GM10266 (cell line): ENCODE data around the gene PRKCB.

Source experiments
- DNase-seq: peaks from one replicate; pipeline ENCODE4 v3.0.0; 2012; ENCODE audit errors: extremely low spot score
- TF ChIP-seq, protein P1 (sequence below): IDR thresholded peaks from 2 replicates; pipeline ENCODE4 v1.5.1; 2012; ENCODE audit warnings: mild to moderate bottlenecking, low read depth; ENCODE audit not compliant: control insufficient read depth, insufficient read depth; ENCODE audit errors: missing control alignments

The PRKCB gene

DNA sequence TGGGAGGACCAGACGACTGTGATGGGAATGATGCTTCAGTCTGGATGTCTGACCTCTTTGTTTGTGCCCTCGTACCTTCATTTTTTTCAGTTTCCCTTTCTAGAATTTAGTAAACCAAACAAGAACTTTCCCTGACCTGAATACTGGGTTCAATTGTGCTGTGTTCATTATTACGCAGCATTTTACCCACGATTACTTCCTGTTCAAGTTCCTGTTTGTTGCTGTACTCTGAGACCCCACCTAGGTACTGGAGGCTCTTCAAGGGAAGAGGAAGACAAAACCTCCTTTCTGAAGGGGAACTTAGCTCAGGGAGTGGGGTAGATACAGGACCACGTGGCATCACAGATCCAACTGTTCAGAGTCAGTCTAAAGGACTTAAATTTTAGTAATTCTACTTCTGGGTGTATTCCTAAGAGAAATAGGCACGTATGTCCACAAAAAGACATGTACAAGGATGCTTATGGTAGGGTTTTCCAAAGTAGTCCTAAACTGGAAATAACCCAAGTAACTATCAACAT is 9.2 kb upstream of the PRKCB start:
- DNase-seq: peak; percentile 53

DNA sequence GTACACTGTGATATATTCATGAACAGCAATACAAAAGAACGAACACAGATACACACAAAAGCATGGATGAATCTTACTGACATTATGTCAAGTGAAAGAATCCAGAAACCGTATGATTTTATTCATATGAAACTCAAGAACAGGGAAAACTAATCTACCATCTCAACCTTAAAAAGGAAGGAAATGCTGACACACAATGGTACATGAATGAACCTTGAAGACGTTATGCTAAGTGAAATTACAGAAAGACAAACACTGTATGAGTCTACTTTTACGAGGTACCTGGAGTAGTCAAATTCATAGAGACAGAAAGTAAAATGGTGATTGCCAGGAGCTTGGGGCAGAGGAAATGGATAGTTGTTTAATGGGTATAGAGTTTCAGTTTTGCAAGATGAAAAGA is 8.7 kb upstream of the PRKCB start:
- no peak for DNase-seq
- TF ChIP-seq, protein P1, sequence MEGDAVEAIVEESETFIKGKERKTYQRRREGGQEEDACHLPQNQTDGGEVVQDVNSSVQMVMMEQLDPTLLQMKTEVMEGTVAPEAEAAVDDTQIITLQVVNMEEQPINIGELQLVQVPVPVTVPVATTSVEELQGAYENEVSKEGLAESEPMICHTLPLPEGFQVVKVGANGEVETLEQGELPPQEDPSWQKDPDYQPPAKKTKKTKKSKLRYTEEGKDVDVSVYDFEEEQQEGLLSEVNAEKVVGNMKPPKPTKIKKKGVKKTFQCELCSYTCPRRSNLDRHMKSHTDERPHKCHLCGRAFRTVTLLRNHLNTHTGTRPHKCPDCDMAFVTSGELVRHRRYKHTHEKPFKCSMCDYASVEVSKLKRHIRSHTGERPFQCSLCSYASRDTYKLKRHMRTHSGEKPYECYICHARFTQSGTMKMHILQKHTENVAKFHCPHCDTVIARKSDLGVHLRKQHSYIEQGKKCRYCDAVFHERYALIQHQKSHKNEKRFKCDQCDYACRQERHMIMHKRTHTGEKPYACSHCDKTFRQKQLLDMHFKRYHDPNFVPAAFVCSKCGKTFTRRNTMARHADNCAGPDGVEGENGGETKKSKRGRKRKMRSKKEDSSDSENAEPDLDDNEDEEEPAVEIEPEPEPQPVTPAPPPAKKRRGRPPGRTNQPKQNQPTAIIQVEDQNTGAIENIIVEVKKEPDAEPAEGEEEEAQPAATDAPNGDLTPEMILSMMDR: no peak

More for the DNA sequence above, 9.2 kb upstream of the PRKCB start:
- TF ChIP-seq, protein P1: no peak

DNA sequence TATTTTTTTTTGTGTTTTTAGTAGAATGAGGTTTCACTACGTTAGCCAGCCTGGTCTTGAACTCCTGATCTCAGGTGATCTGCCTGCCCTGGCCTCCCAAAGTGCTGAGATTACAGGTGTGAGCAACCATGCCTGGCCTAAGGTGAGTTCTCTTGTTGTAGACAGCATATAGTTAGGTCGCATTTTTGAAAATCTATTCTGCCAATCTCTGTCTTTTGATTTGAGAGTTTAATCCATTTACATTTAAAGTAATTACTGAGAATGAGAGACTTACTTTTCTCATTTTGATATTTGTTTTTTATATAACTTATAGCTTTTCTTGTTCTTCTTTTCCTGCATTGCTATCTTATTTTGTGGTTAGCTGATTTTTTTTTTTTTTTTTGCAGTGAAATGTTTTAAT is 6.3 kb upstream of the PRKCB start:
- TF ChIP-seq, protein P1: no peak
- DNase-seq: no peak

DNA sequence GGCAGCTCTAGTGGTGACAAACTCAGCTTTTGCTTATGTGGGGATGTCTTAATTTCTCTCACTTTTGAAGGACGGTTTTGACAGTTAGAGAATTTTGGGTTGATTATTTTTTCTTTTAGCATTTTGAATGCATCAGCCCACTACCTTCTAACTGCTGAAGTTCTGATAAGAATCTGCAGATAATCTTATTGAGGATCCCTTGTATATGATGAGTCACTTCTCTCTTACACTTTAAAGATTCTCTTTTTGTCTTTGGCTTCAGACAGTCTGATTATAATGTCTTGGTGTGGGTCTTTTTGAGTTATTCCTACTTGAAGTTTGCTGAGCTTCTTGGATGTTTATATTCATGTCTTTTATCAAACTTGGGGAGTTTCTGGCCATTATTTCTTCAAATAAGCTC is 5.5 kb upstream of the PRKCB start:
- DNase-seq: no peak
- TF ChIP-seq, protein P1: no peak

DNA sequence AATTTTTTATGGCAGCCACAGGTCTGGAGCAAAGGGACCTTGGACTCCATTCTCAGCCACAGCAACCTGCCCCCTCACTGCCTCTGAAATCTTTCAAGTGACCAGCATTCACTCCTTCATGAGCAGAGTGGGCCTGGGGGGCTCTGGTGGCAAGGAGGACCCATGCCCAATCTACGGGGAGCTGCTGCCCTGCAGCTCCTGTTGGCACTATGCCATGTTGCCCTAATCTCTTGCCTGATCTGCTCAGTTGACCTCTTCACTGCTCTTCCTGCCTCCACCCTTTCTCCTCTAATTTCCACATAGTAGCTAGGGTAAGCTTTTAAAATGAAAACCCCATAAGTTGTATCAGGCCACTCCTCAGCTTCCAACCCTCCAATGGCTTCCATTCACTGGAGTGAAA is 2.9 kb upstream of the PRKCB start:
- TF ChIP-seq, protein P1: no peak
- no peak for DNase-seq

DNA sequence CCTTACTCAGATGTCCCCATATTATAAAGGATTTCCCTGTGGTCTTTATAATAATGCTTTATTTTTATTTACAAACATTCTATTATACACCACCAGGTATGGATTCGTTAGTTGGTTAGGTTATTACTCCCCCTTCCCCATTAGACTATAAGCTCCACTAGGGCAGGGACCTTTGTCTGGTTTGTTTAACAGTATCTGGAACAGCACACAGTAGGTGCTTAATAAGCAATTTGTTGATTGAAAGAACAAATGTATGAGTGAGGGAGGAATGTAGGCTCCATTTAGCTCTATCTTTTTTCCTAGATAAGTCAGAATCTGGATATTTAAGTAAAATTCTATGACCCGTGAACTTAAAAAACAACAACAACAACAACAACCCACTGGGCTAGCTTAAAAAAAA is 2.3 kb upstream of the PRKCB start:
- DNase-seq: no peak
- TF ChIP-seq, protein P1: no peak

DNA sequence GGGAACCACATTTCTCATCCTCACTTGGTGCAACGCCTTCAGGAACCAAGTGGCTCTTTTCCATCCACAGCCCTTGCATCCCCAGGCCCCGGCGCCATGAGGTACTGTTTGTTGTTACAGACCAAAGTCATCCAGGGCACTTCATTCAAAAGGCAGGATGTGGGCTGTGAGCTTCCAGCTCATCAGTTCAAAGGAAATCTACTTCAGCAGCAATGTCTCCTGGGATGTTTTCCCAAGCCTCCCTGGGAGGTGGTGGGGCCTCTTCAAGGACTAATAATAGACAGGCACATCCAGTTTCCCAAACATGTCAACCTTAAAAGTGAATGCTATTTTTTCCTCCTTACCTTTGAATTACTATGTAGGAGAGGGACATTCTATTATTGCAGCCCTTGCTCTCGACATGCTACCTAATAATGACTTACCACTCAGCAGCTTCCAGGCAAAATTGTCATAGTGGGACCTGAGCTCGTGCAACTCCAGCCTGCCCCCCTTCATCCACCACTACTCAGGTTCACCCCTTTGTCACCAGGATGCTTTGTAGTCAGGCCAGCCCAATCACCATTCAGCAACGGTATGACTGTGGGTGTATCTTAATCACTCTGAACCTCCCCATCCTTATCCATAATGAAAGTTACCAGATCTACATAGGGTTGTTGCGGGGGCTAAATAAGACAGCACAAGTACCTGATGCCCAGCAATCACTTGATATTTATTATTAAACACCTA is 1.7 kb upstream of the PRKCB start:
- TF ChIP-seq, protein P1: no peak

More for the DNA sequence above, 1.7 kb upstream of the PRKCB start:
- no peak for DNase-seq
